Esophagus muscularis mucosa (tissue), 4 donors: Measurements from ENCODE around the gene OR2AG1.

Experiments
- CTCF ChIP-seq, 3 experiments: fragments of 200-600 bp in 2 of 3; fragments of 450-650 bp in 1 of 3; sonication (generic) in 2 of 3; IDR thresholded peaks; one replicate each; pipeline ENCODE4 v1.5.1; 2017 to 2019; ENCODE audit warnings: antibody characterized with exemption in 3 of 3, mild to moderate bottlenecking in 2 of 3, moderate library complexity in 1 of 3
- EP300 ChIP-seq: sonication (generic); formaldehyde crosslinking; IDR thresholded peaks from one replicate; pipeline ENCODE4 v1.6.1; 2017; ENCODE audit warnings: antibody characterized with exemption
- POLR2A ChIP-seq: fragments of 450-650 bp; IDR thresholded peaks from one replicate; pipeline ENCODE4 v1.6.1; 2017; ENCODE audit warnings: antibody characterized with exemption, moderate library complexity, mild to moderate bottlenecking, low read depth

GRCh38 chr11:6742260-6742659 lies 40.6 kb upstream of the OR2AG1 start:
- TF ChIP-seq CTCF (IDR thresholded peaks at IDR 0.05), result no peak
- no peak for TF ChIP-seq EP300
- TF ChIP-seq POLR2A, result no peak
